Activated CD8-positive, alpha-beta memory T cell treated with anti-CD3 and anti-CD28 coated beads for 4 hours (primary cell): ENCODE data around the gene CFAP46.
"Not testable (repeated sequence)": the region's sequence is repeated elsewhere in the genome, so short reads cannot be mapped to it uniquely, and the experiment has no call there.

ENCODE experiments used
- DNase-seq, 2 donors: peaks; one replicate each; pipeline ENCODE4 v3.0.0-alpha.2; 2020; ENCODE audit warnings: low read depth in 2 of 2

Gene CFAP46

GRCh38 chr10:132979491-132980425, 37.4 kb upstream of the CFAP46 start:
- no peak for DNase-seq

- DNase-seq: no peak
These were observed 36.2 kb upstream of the CFAP46 start for GRCh38 chr10:132978542-132978941.

GRCh38 chr10:132977807-132978206, 35.4 kb upstream of the CFAP46 start:
- DNase-seq: no peak

GRCh38 chr10:132977076-132977475, 34.7 kb upstream of the CFAP46 start:
- DNase-seq: no peak

GRCh38 chr10:132975831-132976682, 33.7 kb upstream of the CFAP46 start:
- no peak for DNase-seq

- no peak for DNase-seq
These were observed 32.8 kb upstream of the CFAP46 start for GRCh38 chr10:132974886-132975830.

- DNase-seq: no peak
These were observed 32.0 kb upstream of the CFAP46 start for GRCh38 chr10:132974249-132974796.

GRCh38 chr10:132973903-132974241, 31.5 kb upstream of the CFAP46 start:
- no peak for DNase-seq

- DNase-seq: no peak
These were observed 30.9 kb upstream of the CFAP46 start for GRCh38 chr10:132972986-132973902.

GRCh38 chr10:132972149-132972985, 30.0 kb upstream of the CFAP46 start:
- no peak for DNase-seq

GRCh38 chr10:132971448-132972148, 29.2 kb upstream of the CFAP46 start:
- DNase-seq: no peak

GRCh38 chr10:132970641-132971438, 28.5 kb upstream of the CFAP46 start:
- DNase-seq: no peak

- no peak for DNase-seq
These were observed 25.2 kb upstream of the CFAP46 start for GRCh38 chr10:132967540-132967939.

- DNase-seq: no peak
These were observed 23.2 kb upstream of the CFAP46 start for GRCh38 chr10:132965411-132966057.

GRCh38 chr10:132964707-132965410, 22.5 kb upstream of the CFAP46 start:
- not testable (repeated sequence) for DNase-seq

GRCh38 chr10:132964231-132964630, 21.9 kb upstream of the CFAP46 start:
- no peak for DNase-seq
